GM19395 (cell line): Measurements from ENCODE around the gene C2orf42.
"Not testable (repeated sequence)": the region's sequence is repeated elsewhere in the genome, so short reads cannot be mapped to it uniquely, and the experiment has no call there.

Experiments used
- ATAC-seq: cut with Tn5 transposase; IDR thresholded peaks from one replicate; pipeline ENCODE4 v1.9.1; 2021; ENCODE audit warnings: mild to moderate bottlenecking, moderate library complexity; ENCODE audit not compliant: unreplicated experiment

The C2orf42 gene

DNA sequence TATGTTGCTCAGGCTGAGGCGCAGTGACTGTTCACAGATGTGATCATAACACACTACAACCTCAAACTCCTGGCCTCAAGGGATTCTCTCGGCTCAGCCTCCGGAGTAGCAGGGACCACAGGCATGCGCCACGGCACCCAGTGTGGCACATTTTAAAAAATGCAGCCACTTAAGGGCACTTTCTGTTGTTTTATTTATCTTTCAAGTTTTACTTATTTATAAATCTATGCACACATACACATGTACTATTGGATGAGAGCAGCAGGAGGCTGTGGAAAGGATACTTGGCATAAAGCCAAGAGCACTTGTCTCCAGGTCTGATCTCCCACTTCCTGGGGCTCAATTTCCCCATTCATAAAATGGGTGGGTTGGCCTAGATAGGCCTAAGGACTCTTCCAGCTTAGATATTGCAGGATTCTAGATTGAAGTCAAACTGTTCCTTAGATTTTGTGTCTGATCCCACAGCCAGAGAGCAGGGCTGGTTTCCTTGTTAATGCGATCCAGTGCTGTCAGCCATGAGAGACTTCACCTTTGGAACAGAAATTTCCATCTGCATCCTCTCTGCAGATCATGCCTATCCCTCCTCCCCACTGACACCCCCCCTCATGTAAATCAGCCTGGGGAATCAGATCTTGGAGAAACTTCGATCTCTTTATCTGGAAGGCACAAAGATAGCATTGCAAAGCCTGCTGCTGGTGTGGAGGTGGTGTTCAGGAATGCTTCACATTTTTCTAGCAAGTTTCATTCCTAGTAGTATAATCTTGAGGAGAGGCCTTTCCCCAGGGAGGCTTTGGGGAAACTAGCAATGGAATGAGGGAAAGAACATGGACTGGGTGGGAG lies 78.8 kb downstream of the C2orf42 start:
- no peak for ATAC-seq

GRCh38 chr2:70110397-70110796 lies 80.4 kb downstream of the C2orf42 start:
- not testable (repeated sequence) for ATAC-seq

DNA sequence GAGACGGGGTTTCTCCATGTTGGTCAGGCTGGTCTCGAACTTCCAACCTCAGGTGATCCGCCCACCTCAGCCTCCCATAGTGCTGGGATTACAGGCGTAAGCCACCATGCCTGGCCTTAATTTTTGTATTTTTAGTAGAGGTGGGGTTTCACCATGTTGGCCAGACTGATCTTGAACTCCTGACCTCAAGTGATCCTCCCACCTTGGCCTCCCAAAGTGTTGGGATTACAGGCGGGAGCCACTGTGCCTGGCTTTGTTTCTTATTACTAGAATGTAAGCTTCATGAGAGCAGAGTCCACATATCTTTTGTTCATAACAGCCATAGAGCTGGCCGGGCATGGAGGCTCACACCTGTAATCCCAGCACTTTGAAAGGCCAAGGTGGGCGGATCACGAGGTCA lies 84.7 kb downstream of the C2orf42 start:
- ATAC-seq = not testable (repeated sequence)

DNA sequence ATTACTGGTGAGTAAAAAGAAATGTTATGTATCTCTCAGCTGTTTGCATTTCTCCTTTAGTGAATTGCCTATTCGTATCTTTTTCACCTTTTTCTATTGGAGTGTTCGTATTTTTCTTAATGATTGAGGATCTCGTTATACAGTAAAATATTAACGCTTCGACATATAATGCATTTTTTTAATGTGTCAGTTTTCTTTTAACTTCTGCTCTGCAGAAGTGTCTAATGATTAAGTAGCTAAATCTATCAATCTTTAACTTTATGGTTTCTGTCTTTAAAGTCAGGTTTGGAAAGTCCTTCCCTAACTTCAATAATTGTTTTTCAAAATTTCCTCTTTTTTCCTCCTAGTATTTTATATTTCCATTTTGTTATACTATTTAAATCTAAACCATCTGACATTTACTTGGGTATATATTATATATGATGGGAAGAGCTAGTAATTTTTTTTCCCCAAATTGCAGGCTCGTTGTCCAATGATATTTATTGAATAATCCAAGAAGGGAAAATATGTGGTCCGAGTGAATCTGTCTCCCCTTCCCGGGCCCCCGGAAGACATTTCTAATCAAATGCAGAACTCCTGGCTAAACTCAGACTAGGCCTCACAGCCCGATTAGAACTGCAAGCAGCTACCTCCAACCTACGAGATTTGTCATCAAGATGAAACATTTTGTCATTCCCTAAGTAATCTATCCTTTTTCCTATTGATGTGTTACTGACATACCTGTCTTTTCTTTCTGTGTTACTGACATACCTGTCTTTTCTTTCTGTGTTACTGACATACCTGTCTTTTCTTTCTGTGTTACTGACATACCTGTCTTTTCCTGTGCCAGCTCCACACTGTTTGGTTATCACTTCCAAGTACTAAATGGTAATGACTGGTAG lies 86.3 kb downstream of the C2orf42 start:
- ATAC-seq = no peak

- no peak for ATAC-seq
These were observed 87.2 kb downstream of the C2orf42 start for GRCh38 chr2:70103531-70104061.

- ATAC-seq = not testable (repeated sequence)
These were observed 88.4 kb downstream of the C2orf42 start for GRCh38 chr2:70102323-70102905.

DNA sequence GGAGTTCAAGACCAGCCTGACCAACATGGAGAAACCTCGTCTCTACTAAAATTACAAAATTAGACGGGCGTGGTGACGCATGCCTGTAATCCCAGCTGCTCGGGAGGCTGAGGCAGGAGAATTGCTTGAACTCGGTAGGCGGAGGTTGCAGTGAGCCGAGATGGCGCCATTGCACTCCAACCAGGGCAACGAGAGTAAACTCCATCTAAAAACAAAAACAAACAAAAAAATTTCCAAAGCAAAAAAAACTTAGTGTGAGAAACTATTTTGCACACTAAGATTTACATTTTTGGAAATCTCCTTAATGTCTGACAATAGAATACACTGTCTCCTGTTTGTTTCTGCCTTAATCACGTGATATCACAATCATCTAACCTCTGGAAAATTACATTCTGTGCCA lies 89.1 kb downstream of the C2orf42 start:
- ATAC-seq = not testable (repeated sequence)

DNA sequence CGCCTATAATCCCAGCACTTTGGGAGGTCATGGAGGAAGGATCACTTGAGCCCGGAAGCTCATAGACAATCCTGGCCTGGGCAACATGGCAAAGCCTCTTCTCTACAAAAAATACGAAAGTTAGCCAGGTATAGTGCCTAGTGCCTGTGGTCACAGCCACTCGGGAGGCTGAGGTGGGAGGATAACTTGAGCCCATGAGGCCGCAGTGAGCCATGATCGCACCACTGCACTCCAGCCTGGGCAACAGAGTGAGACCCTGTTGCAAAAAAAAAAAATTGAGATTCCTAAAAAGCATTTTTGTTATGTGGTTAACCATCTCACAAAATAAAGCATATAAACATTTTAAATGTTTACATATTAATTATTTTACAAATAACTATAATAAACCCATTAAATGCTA lies 89.6 kb downstream of the C2orf42 start:
- no peak for ATAC-seq
